ENCODE results near the gene TAGAP. TPM values are rescaled to one million over a fixed set of nuclear protein-coding genes. Genes with fewer than 3 reads are reported as not detected.

Gene TAGAP
- total RNA-seq, 1 experiment from 2014 or later: 0.22 TPM

GRCh38 chr6:159059141-159059540, 14.3 kb upstream of the TAGAP start:
- Mint-ChIP-seq H3K27me3 (ENCODE audit: low read depth) (no peaks in the 10 kb centered on the region; the same call in 1 of the 2 replicates), H3K4me3 (no peak overlapping the region), H3K9me3 (peaks cover 11% of the 10 kb centered on the region; the same call in 1 of the 2 replicates), H3K4me1 (peaks cover 11% of the 10 kb centered on the region), H3K27ac (no peak overlapping the region), H3K36me3 (no peaks in the 10 kb centered on the region)
- TF ChIP-seq AR (CRISPR knock-in tag; IDR thresholded peaks at IDR 0.05): no peak
- no peak for TF ChIP-seq ZMAT4 (CRISPR knock-in tag; IDR thresholded peaks at IDR 0.05)
- no peak for TF ChIP-seq AFF4 (CRISPR knock-in tag; IDR thresholded peaks at IDR 0.05; ENCODE audit: borderline replicate concordance)
- no peak for TF ChIP-seq ELF4 (CRISPR knock-in tag; IDR thresholded peaks at IDR 0.05; ENCODE audit: low read depth)
- TF ChIP-seq ZNF121 (CRISPR knock-in tag; IDR thresholded peaks at IDR 0.05): no peak
- TF ChIP-seq ZNF281 (CRISPR knock-in tag; IDR thresholded peaks at IDR 0.05): no peak
- TF ChIP-seq NR2C2 (CRISPR knock-in tag; IDR thresholded peaks at IDR 0.05): no peak
- POLR2A ChIA-PET: no interaction called here
- ATAC-seq (no peak), DNase-seq (ENCODE audit: low spot score) (no peak)
- CTCF ChIA-PET: interaction anchor here (1.6 kb wide), 1 partner anchor 75 kb away, joined by 4 read pairs; no protein-coding TSS in a partner anchor

- ATAC-seq: no peak
- H3K36me3 Mint-ChIP-seq: no peaks in the 10 kb centered on the region
- peaks cover 11% of the 10 kb centered on the region; the same call in 1 of the 2 replicates for H3K9me3 Mint-ChIP-seq
- ChIA-PET POLR2A (no interaction called here), CTCF (interaction anchor here (0.6 to 1.5 kb wide), 3 partner anchors 11 to 304 kb away, joined by 3 to 6 read pairs (median 4); no protein-coding TSS in a partner anchor)
- no peak overlapping the region for H3K27ac Mint-ChIP-seq
- H3K4me3 Mint-ChIP-seq: no peak overlapping the region
- H3K27me3 Mint-ChIP-seq (ENCODE audit: low read depth): no peaks in the 10 kb centered on the region
- DNase-seq (ENCODE audit: low spot score): no peak
- H3K4me1 Mint-ChIP-seq: peaks cover 11% of the 10 kb centered on the region
- TF ChIP-seq NR2C2 (CRISPR knock-in tag; IDR thresholded peaks at IDR 0.05) (no peak), SMAD3 (CRISPR knock-in tag; IDR thresholded peaks at IDR 0.05; ENCODE audit: borderline replicate concordance) (no peak), TCF7 (CRISPR knock-in tag; IDR thresholded peaks at IDR 0.05; ENCODE audit: low read depth) (no peak), ZNF138 (CRISPR knock-in tag; conservative IDR thresholded peaks at IDR 0.05) (no peak), OVOL2 (CRISPR knock-in tag; IDR thresholded peaks at IDR 0.05; ENCODE audit: borderline replicate concordance) (no peak), ZNF232 (CRISPR knock-in tag; IDR thresholded peaks at IDR 0.05) (no peak), ATF3 (CRISPR knock-in tag; conservative IDR thresholded peaks at IDR 0.05) (no peak), ZNF532 (CRISPR knock-in tag; IDR thresholded peaks at IDR 0.05; ENCODE audit: borderline replicate concordance) (no peak), E2F5 (CRISPR knock-in tag; IDR thresholded peaks at IDR 0.05) (no peak), EMX1 (CRISPR knock-in tag; IDR thresholded peaks at IDR 0.05) (no peak), ERG (CRISPR knock-in tag; IDR thresholded peaks at IDR 0.05) (no peak), NR3C1 (CRISPR knock-in tag; conservative IDR thresholded peaks at IDR 0.05; ENCODE audit: low read depth) (no peak)
Measured at GRCh38 chr6:159056899-159057298, 12.1 kb upstream of the TAGAP start.

All from WTC11 (cell line).